ENCODE measurements around the gene ESYT3. TPM values are rescaled to one million over a fixed set of nuclear protein-coding genes. Genes with fewer than 3 reads are reported as not detected.
"Not testable (repeated sequence)": the region's sequence is repeated elsewhere in the genome, so short reads cannot be mapped to it uniquely, and the experiment has no call there.

Gene ESYT3
- polyA plus RNA-seq, 1 donor: 20.7 TPM

DNA sequence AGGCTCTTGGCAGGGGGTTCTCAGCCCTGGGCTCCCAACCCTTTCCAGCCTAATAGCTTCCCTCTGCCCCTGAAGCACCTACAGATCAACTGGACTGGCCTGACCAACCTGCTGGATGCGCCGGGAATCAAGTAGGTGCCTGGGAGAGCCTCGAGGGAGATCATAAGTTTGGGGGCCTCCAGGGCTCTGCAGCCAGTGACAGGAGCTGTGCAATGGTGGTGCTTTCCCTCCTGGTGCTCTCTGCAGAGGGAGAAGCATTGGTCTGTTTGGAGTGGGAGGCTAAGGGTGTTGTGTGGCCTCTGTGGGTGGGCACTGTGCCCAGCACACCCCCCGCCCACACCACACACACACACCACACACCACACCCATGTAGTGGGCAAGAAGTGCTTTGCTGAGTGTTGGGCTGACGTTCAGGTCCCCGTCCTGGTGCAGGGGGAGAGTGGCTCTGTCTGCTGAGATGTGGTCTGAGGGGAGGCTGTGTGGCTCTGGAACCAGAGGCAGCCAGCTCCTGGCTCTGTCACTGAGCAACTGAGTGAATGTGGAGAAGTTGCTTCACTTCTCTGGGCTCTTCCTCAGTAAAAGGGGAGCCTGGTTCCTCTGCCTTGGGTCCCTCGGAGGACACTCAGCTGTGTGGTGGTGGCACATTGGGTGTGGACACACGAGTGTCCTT, 26.3 kb downstream of the ESYT3 start:
- no peak for DNase-seq (ENCODE audit: low read depth)

DNA sequence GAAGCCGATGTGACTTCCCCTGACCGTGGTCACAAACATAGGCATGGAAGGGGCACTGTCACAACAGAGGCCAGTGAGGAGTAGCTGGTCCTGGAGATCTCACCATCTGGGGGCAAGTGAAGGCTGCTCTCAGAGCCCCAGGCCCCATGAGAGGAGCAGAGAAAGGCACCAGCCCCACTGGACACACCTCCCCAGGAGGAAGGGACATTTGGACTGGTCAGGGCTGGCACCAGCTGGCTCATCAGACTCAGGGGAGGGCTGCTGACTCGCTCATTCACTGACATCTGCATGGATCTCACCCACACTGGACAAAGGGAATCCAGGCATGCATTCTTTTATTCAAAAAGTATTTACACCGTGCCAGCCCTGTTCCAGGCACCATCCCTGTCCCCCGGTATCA, 26.8 kb downstream of the ESYT3 start:
- no peak for DNase-seq (ENCODE audit: low read depth)

DNA sequence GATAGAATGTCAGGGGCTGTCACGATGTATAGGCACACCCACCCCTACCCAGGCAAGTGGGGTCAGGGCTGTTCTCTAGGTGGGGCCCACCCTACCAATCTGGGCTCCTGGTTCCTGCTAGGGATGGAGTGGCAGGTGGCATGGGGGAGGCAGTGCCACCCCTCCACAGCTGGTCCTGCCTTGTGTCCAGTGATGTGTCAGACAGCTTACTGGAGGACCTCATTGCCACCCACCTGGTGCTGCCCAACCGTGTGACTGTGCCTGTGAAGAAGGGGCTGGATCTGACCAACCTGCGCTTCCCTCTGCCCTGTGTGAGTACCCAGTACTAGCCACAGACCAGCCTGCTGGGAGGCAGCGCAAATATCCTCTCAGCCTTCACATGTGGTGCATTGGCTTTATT, 27.5 kb downstream of the ESYT3 start:
- DNase-seq (ENCODE audit: low read depth): no peak

DNA sequence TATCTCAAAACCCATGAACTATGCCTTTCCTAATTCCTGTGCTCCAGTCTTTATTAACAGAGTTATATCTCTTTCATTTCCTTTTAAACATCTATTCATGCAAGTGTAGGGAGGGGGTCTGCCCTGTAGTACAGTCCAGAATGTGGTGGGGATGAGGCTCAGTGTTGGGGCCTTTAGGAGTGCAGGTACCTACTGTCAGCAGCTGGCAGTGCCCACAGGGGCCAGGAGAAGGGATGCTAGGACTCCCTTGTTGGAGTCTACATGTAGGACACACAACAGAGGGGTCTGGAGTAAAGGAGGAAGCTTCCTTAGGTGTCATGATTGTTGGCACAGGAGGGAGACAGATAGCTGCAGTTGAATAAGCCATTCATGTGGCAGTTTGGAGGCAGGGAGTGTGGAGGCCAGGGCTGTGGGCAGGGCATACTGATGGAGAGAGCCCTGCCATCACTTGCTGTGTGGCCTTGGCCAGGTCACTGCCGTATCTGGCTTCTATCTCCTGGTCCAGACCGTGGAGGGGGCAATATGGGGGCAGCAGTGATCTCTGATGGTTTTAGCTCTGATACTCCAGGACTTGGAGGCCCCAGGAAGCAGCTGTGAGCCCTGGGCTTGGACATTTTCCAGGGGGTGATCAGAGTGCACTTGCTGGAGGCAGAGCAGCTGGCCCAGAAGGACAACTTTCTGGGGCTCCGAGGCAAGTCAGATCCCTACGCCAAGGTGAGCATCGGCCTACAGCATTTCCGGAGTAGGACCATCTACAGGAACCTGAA, 29.5 kb downstream of the ESYT3 start:
- DNase-seq (ENCODE audit: low read depth): no peak

- no peak for DNase-seq (ENCODE audit: low read depth)
Measured at GRCh38 chr3:138464491-138464860, 30.1 kb downstream of the ESYT3 start.

- DNase-seq (ENCODE audit: low read depth): no peak
Measured at GRCh38 chr3:138465451-138465850, 31.0 kb downstream of the ESYT3 start.

GRCh38 chr3:138465925-138466324, 31.5 kb downstream of the ESYT3 start:
- no peak for DNase-seq (ENCODE audit: low read depth)

DNA sequence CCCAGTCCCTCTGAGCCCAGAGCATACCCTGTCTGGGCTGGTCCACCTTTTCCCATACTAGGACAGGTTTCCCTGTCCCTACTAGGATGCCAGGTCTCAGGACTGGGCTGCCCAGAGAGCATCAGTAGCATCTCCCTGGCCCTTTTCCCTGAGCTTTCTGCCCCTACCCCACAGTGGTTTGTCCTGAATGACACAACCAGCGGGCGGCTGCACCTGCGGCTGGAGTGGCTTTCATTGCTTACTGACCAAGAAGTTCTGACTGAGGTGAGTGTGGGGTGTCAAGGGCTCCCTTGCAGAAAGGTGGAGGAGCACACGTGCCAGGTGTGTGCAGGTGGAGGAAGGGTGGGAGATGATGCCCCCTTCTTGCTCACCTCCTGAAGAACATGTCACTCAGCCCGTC, 33.5 kb downstream of the ESYT3 start:
- DNase-seq (ENCODE audit: low read depth): no peak

GRCh38 chr3:138468451-138468850, 34.0 kb downstream of the ESYT3 start:
- no peak for DNase-seq (ENCODE audit: low read depth)

GRCh38 chr3:138468886-138469285, 34.5 kb downstream of the ESYT3 start:
- no peak for DNase-seq (ENCODE audit: low read depth)

- DNase-seq (ENCODE audit: low read depth): no peak
Measured at GRCh38 chr3:138469874-138470273, 35.5 kb downstream of the ESYT3 start.

DNA sequence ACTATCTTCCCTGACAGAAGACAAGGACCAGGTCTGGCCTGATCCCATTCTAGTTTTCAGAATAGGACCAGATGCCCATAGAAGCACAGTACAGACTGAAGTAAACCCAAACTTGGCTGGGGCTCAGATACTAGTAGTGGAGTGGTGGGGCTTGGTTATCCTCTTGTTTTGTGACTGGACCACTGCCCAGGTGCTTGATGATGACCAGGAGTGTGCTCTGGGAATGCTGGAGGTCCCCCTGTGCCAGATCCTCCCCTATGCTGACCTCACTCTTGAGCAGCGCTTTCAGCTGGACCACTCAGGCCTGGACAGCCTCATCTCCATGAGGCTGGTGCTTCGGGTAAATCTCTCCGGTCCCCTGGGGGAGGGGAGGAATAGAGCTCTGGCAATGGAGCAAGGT, 36.3 kb downstream of the ESYT3 start:
- DNase-seq (ENCODE audit: low read depth): no peak

DNA sequence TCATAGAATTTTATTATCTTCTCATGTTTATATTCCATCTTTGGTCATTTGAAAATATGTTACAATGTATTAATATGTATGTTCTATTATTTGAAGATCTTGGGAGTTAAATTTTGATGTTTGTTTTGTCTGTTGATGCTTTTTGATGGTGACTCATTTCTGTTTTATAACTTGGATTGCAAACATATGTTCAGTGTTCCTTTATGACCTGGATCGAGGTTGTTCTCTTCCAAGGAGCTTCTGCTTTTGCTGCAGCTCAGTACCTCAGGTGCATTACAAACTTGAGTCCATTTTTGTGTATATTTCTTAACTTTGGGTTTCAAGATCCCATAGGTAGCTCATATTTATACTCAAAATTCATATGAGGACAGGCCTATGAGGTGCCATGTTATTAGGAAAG, 37.1 kb downstream of the ESYT3 start:
- no peak for DNase-seq (ENCODE audit: low read depth)

DNA sequence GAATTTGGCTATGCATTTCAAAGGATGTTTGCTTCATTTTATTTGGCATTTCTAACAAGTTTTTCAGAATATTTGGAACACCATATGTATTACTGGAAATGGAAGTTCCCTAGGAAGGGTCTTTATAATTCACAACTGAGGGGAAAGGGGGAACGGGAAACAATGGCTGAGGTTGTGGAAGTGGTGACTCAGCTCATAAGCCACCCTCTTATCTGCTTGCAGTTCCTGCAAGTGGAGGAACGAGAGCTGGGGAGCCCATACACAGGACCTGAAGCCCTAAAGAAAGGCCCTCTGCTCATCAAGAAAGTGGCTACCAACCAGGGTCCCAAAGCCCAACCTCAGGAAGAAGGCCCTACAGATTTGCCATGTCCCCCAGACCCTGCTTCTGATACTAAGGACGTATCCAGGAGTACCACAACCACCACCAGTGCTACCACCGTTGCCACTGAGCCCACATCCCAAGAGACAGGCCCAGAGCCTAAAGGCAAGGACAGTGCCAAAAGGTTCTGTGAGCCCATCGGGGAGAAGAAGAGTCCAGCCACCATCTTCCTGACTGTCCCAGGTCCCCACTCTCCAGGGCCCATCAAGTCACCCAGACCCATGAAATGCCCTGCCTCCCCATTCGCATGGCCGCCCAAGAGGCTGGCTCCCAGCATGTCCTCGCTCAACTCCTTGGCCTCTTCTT, 37.9 kb downstream of the ESYT3 start:
- no peak for DNase-seq (ENCODE audit: low read depth)

DNA sequence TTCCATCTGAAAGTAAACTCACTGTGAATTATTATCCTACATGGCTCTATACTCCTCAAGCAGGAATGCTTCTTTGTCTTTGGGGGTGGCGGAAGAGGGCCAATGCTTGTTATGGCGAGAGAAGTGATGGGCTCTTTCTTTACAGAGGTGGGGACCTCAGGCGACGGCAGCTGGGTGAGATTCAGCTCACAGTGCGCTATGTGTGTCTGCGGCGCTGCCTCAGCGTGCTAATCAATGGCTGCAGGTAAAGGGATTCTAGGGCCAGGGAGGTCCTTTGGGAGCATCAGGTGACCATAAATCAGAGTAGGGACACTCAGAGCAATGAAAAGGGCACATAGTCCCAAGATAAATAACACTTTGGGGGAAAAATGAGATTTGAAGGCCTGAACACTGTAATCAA, 39.0 kb downstream of the ESYT3 start:
- no peak for DNase-seq (ENCODE audit: low read depth)

DNA sequence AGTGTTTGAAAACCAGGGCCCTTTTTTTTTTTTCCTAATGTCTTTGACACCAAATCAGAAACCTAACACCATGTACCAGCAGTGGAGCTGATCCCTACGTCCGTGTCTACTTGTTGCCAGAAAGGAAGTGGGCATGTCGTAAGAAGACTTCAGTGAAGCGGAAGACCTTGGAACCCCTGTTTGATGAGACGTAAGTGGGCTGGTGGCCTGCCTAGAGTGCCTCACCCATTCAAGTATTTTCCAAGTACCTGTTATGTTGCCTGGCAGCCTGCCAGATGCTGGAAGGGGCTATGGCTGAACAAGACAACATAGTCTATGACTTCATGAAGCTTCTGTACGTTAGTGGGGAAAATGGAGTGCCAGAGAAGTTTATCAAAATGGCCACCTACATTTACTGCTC, 39.7 kb downstream of the ESYT3 start:
- no peak for DNase-seq (ENCODE audit: low read depth)

DNA sequence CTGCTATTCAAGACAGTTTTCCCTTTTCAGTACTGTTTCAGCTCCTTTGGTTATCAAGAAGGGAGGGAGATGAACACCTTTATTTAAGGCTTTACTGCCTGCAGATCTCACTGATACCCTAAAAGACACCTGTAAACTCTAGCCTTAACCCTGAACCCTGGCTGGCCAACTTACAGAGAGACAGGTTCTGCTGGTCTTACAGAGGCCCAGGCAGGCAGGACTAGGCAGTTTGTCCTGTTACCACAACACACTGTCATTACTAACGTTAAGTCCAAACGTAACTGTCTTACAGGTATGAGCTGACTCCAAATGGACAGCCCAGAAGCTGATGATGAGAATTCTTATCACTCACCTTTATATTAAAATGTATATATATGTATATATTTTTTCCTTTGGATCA, 42.1 kb downstream of the ESYT3 start:
- DNase-seq (ENCODE audit: low read depth): no peak

GRCh38 chr3:138477120-138477519, 42.7 kb downstream of the ESYT3 start:
- no peak for DNase-seq (ENCODE audit: low read depth)

- DNase-seq (ENCODE audit: low read depth): no peak
Measured at GRCh38 chr3:138477801-138478200, 43.4 kb downstream of the ESYT3 start.

DNA sequence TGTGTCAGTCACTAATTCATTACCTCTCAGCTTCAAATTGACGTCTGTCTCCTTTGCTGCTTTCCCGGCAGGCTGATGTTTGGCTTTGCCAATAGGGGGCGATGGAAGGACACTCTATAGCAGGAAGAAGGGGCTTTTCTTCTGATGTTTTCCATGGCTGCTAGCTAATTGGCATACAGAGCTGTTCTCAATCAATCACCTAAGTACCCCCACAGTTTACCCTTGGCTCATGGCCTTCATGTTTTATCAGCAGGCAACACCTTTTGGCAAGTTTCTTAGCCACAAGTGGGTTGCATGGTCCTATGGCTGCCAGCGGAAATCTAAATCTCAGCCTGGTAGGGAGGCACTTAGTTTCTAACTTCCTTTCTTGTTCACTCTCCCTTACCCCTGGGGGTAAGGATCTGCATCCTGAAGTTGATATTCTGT, 45.0 kb downstream of the ESYT3 start:
- no peak for DNase-seq (ENCODE audit: low read depth)

- DNase-seq (ENCODE audit: low read depth): not testable (repeated sequence)
Measured at GRCh38 chr3:138484672-138485071, 50.3 kb downstream of the ESYT3 start.

- DNase-seq (ENCODE audit: low read depth): not testable (repeated sequence)
Measured at GRCh38 chr3:138486580-138486979, 52.2 kb downstream of the ESYT3 start.

DNA sequence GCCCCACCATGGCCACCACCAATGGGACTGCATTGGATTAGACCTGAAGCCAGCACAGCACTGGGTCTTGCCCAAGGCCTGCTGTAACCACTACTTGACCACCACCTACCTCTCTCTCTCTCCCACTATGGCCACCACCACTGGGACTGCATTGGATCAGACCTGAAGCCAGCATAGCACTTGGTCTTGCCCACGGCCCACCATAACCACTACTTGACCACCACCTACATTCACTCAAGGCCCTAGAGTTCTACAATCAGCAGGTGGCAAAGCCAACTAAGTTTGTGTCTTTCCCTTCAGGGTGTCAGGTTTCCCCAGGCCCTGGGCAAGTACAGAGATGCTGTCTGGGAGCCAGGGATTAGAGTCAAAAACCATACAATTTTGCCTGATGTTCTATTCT, 57.6 kb downstream of the ESYT3 start:
- no peak for DNase-seq (ENCODE audit: low read depth)

All from forelimb muscle (tissue), 1 donor.